GM18907 (cell line): ENCODE measurements around the gene SHISA3.

Experiments
- ATAC-seq: cut with Tn5 transposase; IDR thresholded peaks from one replicate; pipeline ENCODE4 v1.9.1; 2021; ENCODE audit warnings: mild to moderate bottlenecking, moderate library complexity; ENCODE audit not compliant: unreplicated experiment

SHISA3 gene

GRCh38 chr4:42391355-42391664 lies 6.0 kb upstream of the SHISA3 start:
- ATAC-seq: no peak

- ATAC-seq: no peak
Observed at GRCh38 chr4:42391981-42392380, 5.3 kb upstream of the SHISA3 start.

- ATAC-seq: no peak
Observed at GRCh38 chr4:42392436-42392835, 4.9 kb upstream of the SHISA3 start.

- no peak for ATAC-seq
Observed at GRCh38 chr4:42395595-42395994, 1.7 kb upstream of the SHISA3 start.

GRCh38 chr4:42396361-42396751 lies 932 bp upstream of the SHISA3 start:
- ATAC-seq: no peak

- ATAC-seq: peak; percentile 40
Observed at GRCh38 chr4:42397635-42398170, 415 bp downstream of the SHISA3 start.

GRCh38 chr4:42398171-42398870 lies 1.0 kb downstream of the SHISA3 start:
- ATAC-seq: peak; percentile 33

- no peak for ATAC-seq
Observed at GRCh38 chr4:42398871-42399331, 1.6 kb downstream of the SHISA3 start.

GRCh38 chr4:42399393-42399792 lies 2.1 kb downstream of the SHISA3 start:
- ATAC-seq: no peak

- no peak for ATAC-seq
Observed at GRCh38 chr4:42401171-42401570, 3.9 kb downstream of the SHISA3 start.

GRCh38 chr4:42404001-42404400 lies 6.7 kb downstream of the SHISA3 start:
- no peak for ATAC-seq

GRCh38 chr4:42410446-42410845 lies 13.2 kb downstream of the SHISA3 start:
- no peak for ATAC-seq

GRCh38 chr4:42411803-42412202 lies 14.5 kb downstream of the SHISA3 start:
- no peak for ATAC-seq

GRCh38 chr4:42412251-42412650 lies 15.0 kb downstream of the SHISA3 start:
- no peak for ATAC-seq

GRCh38 chr4:42415281-42415680 lies 18.0 kb downstream of the SHISA3 start:
- ATAC-seq: no peak

- ATAC-seq: no peak
Observed at GRCh38 chr4:42416017-42416416, 18.7 kb downstream of the SHISA3 start.

- ATAC-seq: no peak
Observed at GRCh38 chr4:42417550-42417949, 20.3 kb downstream of the SHISA3 start.

GRCh38 chr4:42420140-42420539 lies 22.9 kb downstream of the SHISA3 start:
- no peak for ATAC-seq

- ATAC-seq: no peak
Observed at GRCh38 chr4:42425146-42426065, 28.1 kb downstream of the SHISA3 start.

- no peak for ATAC-seq
Observed at GRCh38 chr4:42428036-42428435, 30.7 kb downstream of the SHISA3 start.

- ATAC-seq: no peak
Observed at GRCh38 chr4:42436928-42437565, 39.8 kb downstream of the SHISA3 start.
